Parathyroid adenoma (tissue), 2 donors: ENCODE measurements around the gene ABTB2.

Source experiments
- H2AFZ ChIP-seq: fragments of 300-600 bp; sonication (generic); one replicate; pipeline ENCODE4 v1.7.0; 2017; ENCODE audit warnings: antibody characterized with exemption, mild to moderate bottlenecking
- H3K27ac ChIP-seq: fragments of 300-600 bp; sonication (generic); one replicate; pipeline ENCODE4 v1.7.0; 2017
- H3K27me3 ChIP-seq: fragments of 300-600 bp; sonication (generic); one replicate; pipeline ENCODE4 v1.7.0; 2017; ENCODE audit warnings: low read length; ENCODE audit not compliant: control insufficient read depth, insufficient read depth
- H3K36me3 ChIP-seq: fragments of 300-600 bp; sonication (generic); one replicate; pipeline ENCODE4 v1.7.0; 2017; ENCODE audit warnings: low read length; ENCODE audit not compliant: control insufficient read depth, insufficient read depth
- H3K4me1 ChIP-seq: fragments of 300-600 bp; sonication (generic); one replicate; pipeline ENCODE4 v1.7.0; 2017; ENCODE audit warnings: control low read depth
- H3K4me2 ChIP-seq: fragments of 300-600 bp; sonication (generic); one replicate; pipeline ENCODE4 v1.7.0; 2017; ENCODE audit warnings: low read length
- H3K4me3 ChIP-seq: fragments of 300-600 bp; sonication (generic); one replicate; pipeline ENCODE4 v1.7.0; 2017; ENCODE audit warnings: low read depth, low read length
- H3K79me2 ChIP-seq: fragments of 300-600 bp; sonication (generic); one replicate; pipeline ENCODE4 v1.7.0; 2017; ENCODE audit warnings: control low read depth
- H3K9ac ChIP-seq: fragments of 300-600 bp; sonication (generic); one replicate; pipeline ENCODE4 v1.7.0; 2017; ENCODE audit warnings: mild to moderate bottlenecking
- H3K9me3 ChIP-seq: fragments of 300-600 bp; sonication (generic); one replicate; pipeline ENCODE4 v1.7.0; 2017; ENCODE audit warnings: low read length; ENCODE audit not compliant: control insufficient read depth
- TF ChIP-seq, protein P1 (sequence below): fragments of 300-600 bp; sonication (generic); IDR thresholded peaks from one replicate; pipeline ENCODE4 v1.7.0; 2017; ENCODE audit warnings: antibody characterized with exemption, mild to moderate bottlenecking
- donor health status: primary hyperparathyroidism.

Gene ABTB2

DNA sequence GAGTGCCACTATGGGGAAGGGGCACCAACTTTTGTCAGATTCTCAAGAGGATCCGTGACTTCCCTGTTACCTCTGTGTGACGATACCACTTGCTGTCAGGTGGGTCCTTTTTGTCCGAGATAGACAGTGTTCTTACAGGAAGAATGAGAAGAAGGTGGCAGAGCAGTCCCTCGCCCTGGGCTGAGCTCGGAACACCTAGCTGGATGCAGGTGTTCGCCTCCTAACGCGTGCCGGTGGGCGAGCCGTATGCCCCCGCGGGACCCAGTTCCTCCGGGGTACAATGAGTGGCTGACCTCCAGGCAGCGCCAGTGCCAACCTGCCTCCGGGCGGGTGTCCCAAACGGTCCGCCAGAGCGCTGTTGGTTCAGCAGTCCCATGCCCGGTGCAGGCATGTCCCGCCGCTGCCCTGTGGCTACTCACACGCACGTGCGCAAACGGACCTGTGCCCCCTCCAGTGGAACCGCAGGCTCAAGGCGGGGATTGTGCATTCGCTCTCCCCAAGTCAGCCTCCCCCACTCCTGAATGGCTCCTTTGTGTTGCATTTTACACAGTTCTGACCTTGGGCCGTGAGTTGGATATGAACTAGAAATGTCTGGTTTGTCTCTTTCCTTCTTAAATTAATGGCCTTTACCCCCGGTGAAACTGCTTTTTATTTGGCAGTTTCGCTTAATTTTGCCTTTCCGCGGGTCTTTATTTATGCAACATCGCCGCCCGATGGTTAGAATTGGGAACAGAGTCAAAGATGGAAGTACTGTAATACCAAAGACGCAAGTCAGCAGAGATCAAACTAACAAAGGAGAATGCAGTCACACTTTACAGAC is 1.1 kb upstream of the ABTB2 start:
- H3K4me3 ChIP-seq, result peak overlapping the region; percentile 46
- H3K9me3 ChIP-seq, result no peaks in the 10 kb centered on the region
- H3K27me3 ChIP-seq, result no peaks in the 10 kb centered on the region
- no peaks in the 10 kb centered on the region for H3K79me2 ChIP-seq
- H3K4me2 ChIP-seq, result peak overlapping the region; percentile 84
- H2AFZ ChIP-seq, result peak overlapping the region; percentile 78
- H3K36me3 ChIP-seq, result no peaks in the 10 kb centered on the region
- H3K9ac ChIP-seq, result no peak overlapping the region
- peak overlapping the region; percentile 32 for H3K27ac ChIP-seq
- TF ChIP-seq, protein P1, sequence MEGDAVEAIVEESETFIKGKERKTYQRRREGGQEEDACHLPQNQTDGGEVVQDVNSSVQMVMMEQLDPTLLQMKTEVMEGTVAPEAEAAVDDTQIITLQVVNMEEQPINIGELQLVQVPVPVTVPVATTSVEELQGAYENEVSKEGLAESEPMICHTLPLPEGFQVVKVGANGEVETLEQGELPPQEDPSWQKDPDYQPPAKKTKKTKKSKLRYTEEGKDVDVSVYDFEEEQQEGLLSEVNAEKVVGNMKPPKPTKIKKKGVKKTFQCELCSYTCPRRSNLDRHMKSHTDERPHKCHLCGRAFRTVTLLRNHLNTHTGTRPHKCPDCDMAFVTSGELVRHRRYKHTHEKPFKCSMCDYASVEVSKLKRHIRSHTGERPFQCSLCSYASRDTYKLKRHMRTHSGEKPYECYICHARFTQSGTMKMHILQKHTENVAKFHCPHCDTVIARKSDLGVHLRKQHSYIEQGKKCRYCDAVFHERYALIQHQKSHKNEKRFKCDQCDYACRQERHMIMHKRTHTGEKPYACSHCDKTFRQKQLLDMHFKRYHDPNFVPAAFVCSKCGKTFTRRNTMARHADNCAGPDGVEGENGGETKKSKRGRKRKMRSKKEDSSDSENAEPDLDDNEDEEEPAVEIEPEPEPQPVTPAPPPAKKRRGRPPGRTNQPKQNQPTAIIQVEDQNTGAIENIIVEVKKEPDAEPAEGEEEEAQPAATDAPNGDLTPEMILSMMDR, result peak; percentile 62
- no peaks in the 10 kb centered on the region for H3K4me1 ChIP-seq

DNA sequence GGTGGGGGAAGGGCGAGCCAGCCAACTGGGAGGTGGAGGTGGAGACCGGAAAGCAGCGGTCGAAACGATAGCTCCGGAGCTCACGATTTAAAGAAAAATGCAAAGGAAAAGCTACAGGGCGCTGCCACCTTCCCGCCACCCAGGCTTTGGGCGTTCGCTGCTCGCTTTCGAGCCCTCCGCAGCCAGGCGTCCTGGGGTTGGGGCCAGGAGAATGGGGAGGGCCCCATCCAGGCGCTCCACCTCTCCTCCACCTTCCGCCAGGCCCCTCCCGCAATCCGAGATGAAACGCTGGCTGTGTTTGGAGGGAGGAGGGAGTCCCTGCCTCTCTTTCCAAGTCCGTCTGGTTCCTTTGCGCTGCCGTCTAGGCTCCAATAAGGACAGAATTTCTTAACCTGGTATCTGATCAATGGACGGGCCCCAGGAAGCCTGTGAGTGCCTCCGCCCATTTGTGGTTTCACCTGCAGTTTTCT is 483 bp upstream of the ABTB2 start:
- no peaks in the 10 kb centered on the region for H3K36me3 ChIP-seq
- H3K4me2 ChIP-seq, result peak overlapping the region; percentile 84
- H3K9ac ChIP-seq, result no peak overlapping the region

DNA sequence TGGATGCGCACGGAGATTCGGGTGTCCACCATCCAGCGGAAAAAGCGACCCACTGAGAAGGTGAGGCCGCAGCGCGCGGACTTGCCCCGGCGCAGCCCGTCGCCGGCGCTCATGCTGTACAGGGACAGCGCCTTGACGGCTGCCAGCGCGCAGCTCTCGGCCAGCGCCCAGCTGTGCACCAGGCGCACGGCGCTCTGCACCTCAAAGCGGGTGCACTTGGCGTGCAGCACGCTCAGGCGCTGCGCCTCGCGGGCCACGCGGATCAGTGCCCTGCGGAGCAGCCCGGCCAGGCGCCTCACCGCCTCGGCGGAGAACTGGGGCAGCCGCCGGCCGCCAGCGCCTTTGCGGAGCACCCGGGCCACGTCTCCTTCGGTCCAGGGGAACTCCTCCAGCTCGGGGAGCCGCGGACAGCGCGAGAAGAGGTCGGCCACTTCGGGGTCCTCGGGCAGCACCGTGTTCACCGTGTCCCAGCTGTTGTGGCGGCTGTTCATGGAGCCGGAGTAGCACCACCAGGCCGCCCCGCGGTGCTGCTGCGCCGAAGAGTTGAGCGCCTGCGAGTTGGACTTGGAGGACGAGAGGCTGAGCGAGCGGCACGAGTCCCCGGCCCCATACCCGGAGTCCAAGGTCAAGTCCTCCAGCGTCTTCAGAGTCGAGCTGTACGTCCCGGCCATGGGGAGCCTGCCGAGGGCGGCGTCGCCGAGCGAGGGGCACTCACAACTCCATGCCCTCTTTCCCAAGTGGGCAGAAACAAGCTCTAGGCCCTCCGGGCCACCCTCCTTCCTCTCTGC is 703 bp downstream of the ABTB2 start:
- Histone ChIP-seq H3K4me2 (peak overlapping the region; percentile 72), H3K4me1 (no peaks in the 10 kb centered on the region), H3K4me3 (peak overlapping the region; percentile 40), H3K9ac (no peak overlapping the region), H3K27ac (no peak overlapping the region), H2AFZ (peak overlapping the region; percentile 74), H3K9me3 (no peaks in the 10 kb centered on the region), H3K79me2 (no peaks in the 10 kb centered on the region), H3K36me3 (no peaks in the 10 kb centered on the region), H3K27me3 (no peaks in the 10 kb centered on the region)
- TF ChIP-seq, protein P1, result no peak

More for the DNA sequence above, 483 bp upstream of the ABTB2 start:
- Histone ChIP-seq H3K27ac (no peak overlapping the region), H3K4me3 (peak overlapping the region; percentile 46), H2AFZ (peak overlapping the region; percentile 78), H3K9me3 (no peaks in the 10 kb centered on the region), H3K4me1 (no peaks in the 10 kb centered on the region), H3K27me3 (no peaks in the 10 kb centered on the region), H3K79me2 (no peaks in the 10 kb centered on the region)
- TF ChIP-seq, protein P1, result no peak

DNA sequence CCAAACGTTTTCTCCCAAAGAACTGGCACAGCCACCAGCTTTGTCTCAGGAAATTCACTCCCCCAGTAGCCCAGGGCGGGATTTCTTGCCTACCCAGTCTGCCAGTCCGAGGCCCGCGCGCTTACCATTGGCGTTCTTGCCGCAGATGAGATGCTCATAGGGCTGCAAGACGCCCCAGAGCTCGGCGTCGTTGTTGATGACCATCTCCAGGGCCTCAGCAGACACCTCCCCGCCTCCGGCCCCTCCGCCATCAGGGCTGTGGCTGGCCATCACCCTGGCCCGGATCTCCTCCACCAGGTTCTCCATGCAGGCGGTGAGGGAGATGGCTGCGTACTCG is 1.3 kb downstream of the ABTB2 start:
- TF ChIP-seq, protein P1, result no peak
- Histone ChIP-seq H2AFZ (peak overlapping the region; percentile 74), H3K4me2 (peak overlapping the region; percentile 72), H3K27me3 (no peaks in the 10 kb centered on the region), H3K9me3 (no peaks in the 10 kb centered on the region), H3K79me2 (no peaks in the 10 kb centered on the region), H3K9ac (no peak overlapping the region), H3K4me1 (no peaks in the 10 kb centered on the region), H3K4me3 (peak overlapping the region; percentile 40), H3K27ac (no peak overlapping the region), H3K36me3 (no peaks in the 10 kb centered on the region)
